NCI-H2081 (cell line): ENCODE results near the gene CCDC194.
"Not testable (repeated sequence)": the region's sequence is repeated elsewhere in the genome, so short reads cannot be mapped to it uniquely, and the experiment has no call there.

Source experiments
- DNase-seq, 2 experiments: peaks; one replicate each; lab custom pipeline; 2025; lab: John Stamatoyannopoulos, UW

CCDC194 gene

GRCh38 chr19:17376935-17377600 lies 16.9 kb downstream of the CCDC194 start, which contains the start of gene PLVAP:
Gene PLVAP, minus strand, starts transcription at chr19:17377342. Its CDS starts 54 bp downstream, at chr19:17377288.
- DNase-seq = no peak

- no peak for DNase-seq
These were observed 23.9 kb downstream of the CCDC194 start for GRCh38 chr19:17370026-17370587.

- no peak for DNase-seq
These were observed 28.6 kb downstream of the CCDC194 start for GRCh38 chr19:17365361-17365760.

- not testable (repeated sequence) for DNase-seq
These were observed 30.0 kb downstream of the CCDC194 start for GRCh38 chr19:17363852-17364605.

- DNase-seq = no peak
These were observed 33.8 kb downstream of the CCDC194 start for GRCh38 chr19:17359905-17360800.

- DNase-seq = no peak
These were observed 35.6 kb downstream of the CCDC194 start for GRCh38 chr19:17358395-17358794.

GRCh38 chr19:17357724-17358123 lies 36.3 kb downstream of the CCDC194 start:
- DNase-seq = no peak

GRCh38 chr19:17357078-17357666 lies 36.8 kb downstream of the CCDC194 start:
- no peak for DNase-seq

GRCh38 chr19:17353386-17353785 lies 40.6 kb downstream of the CCDC194 start:
- no peak for DNase-seq

- DNase-seq = no peak
These were observed 41.3 kb downstream of the CCDC194 start for GRCh38 chr19:17352608-17353280.

GRCh38 chr19:17351815-17352435 lies 42.1 kb downstream of the CCDC194 start:
- no peak for DNase-seq

- peak in 1 of 2 experiments; percentile 46 for DNase-seq
These were observed 45.3 kb downstream of the CCDC194 start for GRCh38 chr19:17348700-17349099.

- DNase-seq = no peak
These were observed 46.1 kb downstream of the CCDC194 start for GRCh38 chr19:17347877-17348276.

- no peak for DNase-seq
These were observed 46.6 kb downstream of the CCDC194 start for GRCh38 chr19:17347361-17347760.

GRCh38 chr19:17346109-17346671 lies 47.8 kb downstream of the CCDC194 start:
- peak; percentile 10 to 56 for DNase-seq

GRCh38 chr19:17341845-17342244 lies 52.2 kb downstream of the CCDC194 start:
- DNase-seq = no peak

GRCh38 chr19:17341386-17341785 lies 52.6 kb downstream of the CCDC194 start:
- no peak for DNase-seq

GRCh38 chr19:17340871-17341357 lies 53.1 kb downstream of the CCDC194 start:
- no peak for DNase-seq
